Vagina (tissue), 2 donors: Measurements from ENCODE around the gene TSPAN5.

ENCODE experiments used
- CTCF ChIP-seq, 3 experiments: fragments of 450-650 bp in 2 of 3; fragments of 200-600 bp in 1 of 3; sonication (generic) in 1 of 3; IDR thresholded peaks; one replicate each; pipeline ENCODE4 v1.5.1; 2017 to 2019; ENCODE audit warnings: antibody characterized with exemption in 3 of 3, mild to moderate bottlenecking in 2 of 3, moderate library complexity in 2 of 3
- POLR2A ChIP-seq, 2 donors: fragments of 450-650 bp; IDR thresholded peaks; one replicate each; pipeline ENCODE4 v1.6.1; 2017; ENCODE audit warnings: antibody characterized with exemption in 2 of 2, mild to moderate bottlenecking in 2 of 2, moderate library complexity in 2 of 2
- POLR2AphosphoS5 ChIP-seq, 2 donors: sonication (generic); formaldehyde crosslinking; IDR thresholded peaks; one replicate each; pipeline ENCODE4 v1.9.0; 2017; ENCODE audit warnings: antibody characterized with exemption in 2 of 2, mild to moderate bottlenecking in 2 of 2, low read depth in 1 of 2; ENCODE audit not compliant: insufficient read depth in 1 of 2

DNA sequence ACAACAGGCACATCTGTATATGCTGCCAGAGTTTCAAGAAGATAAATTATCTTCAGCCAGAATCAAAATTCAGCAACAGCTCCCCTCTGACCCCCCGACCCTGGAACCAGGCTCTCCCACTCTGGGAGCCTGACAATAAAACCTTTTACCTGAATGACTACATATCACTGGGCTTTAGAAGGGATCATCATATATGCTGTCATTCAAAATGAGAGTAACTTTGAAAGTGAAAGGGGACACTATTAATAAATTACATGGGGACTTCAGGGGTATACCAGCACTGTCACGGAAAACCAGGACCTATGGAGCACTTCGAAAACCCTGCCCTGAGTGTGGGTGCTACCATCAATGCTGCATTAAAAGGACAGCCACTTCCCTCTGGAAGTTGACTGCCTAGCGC, 26.2 kb downstream of the TSPAN5 start:
- TF ChIP-seq POLR2A (IDR thresholded peaks at IDR 0.05) (no peak), CTCF (IDR thresholded peaks at IDR 0.05) (no peak), POLR2AphosphoS5 (IDR thresholded peaks at IDR 0.05; ENCODE audit: insufficient read depth in 1 of 2, low read depth in 1 of 2) (no peak)
